AG09309 (cell line): ENCODE data around the gene AQP3.
"Not testable (repeated sequence)": the region's sequence is repeated elsewhere in the genome, so short reads cannot be mapped to it uniquely, and the experiment has no call there.

ENCODE experiments used
- DNase-seq: peaks from one replicate; pipeline ENCODE4 v3.0.0-alpha.2; 2010; ENCODE audit warnings: low read depth
- H3K4me3 ChIP-seq: 2 replicates; pipeline ENCODE4 v1.5.1; 2011; ENCODE audit warnings: mild to moderate bottlenecking, low read depth, low read length, moderate library complexity; ENCODE audit not compliant: control insufficient read depth
- TF ChIP-seq, protein P1 (sequence below): IDR thresholded peaks from 2 replicates; pipeline ENCODE4 v1.5.1; 2011; ENCODE audit warnings: mild to moderate bottlenecking, low read depth, low read length, inconsistent platforms; ENCODE audit not compliant: insufficient read depth, control insufficient read depth; ENCODE audit errors: missing control alignments

Gene AQP3

DNA sequence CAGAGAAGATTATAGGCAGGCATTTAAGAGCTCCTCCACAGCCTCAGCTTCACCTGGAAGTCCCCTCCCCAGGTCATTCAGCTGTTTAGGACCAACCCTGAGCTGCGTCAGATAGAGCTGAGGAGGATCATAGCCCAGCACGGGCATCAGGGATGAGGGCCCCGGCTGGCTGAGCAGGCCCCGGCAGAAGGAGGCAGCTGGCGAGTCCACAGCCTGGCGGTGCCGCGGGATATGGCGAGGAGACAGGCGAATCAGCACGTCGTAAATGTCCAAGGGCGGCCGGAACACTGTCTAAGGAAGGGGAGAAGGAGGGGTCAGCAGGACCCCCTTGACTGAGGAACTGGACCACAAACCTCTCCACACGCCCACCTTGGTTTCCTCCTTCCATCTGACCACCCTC lies 15.8 kb upstream of the AQP3 start:
- no peak for DNase-seq
- TF ChIP-seq, protein P1, sequence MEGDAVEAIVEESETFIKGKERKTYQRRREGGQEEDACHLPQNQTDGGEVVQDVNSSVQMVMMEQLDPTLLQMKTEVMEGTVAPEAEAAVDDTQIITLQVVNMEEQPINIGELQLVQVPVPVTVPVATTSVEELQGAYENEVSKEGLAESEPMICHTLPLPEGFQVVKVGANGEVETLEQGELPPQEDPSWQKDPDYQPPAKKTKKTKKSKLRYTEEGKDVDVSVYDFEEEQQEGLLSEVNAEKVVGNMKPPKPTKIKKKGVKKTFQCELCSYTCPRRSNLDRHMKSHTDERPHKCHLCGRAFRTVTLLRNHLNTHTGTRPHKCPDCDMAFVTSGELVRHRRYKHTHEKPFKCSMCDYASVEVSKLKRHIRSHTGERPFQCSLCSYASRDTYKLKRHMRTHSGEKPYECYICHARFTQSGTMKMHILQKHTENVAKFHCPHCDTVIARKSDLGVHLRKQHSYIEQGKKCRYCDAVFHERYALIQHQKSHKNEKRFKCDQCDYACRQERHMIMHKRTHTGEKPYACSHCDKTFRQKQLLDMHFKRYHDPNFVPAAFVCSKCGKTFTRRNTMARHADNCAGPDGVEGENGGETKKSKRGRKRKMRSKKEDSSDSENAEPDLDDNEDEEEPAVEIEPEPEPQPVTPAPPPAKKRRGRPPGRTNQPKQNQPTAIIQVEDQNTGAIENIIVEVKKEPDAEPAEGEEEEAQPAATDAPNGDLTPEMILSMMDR: no peak
- H3K4me3 ChIP-seq: no peak overlapping the region

DNA sequence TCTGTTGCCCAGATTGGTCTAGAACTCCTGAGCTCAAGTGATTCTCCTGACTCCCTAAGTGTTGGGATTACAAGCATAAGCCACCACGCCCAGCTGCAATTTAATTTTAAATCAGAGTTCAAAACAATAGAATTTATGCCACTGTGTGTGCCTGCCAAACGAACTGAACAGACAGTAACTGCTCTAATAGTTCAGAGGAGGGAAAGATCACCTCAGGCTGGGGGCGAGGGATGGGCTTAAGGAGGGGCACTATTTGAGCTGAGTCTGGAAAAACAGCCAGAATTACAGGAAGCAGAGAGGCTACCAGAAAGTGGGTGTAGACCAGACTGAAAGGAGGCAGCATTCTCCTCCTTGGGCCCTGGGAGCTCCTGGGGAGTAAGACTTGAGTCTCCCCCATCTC lies 14.1 kb upstream of the AQP3 start:
- H3K4me3 ChIP-seq: no peak overlapping the region
- TF ChIP-seq, protein P1: no peak
- DNase-seq: no peak

DNA sequence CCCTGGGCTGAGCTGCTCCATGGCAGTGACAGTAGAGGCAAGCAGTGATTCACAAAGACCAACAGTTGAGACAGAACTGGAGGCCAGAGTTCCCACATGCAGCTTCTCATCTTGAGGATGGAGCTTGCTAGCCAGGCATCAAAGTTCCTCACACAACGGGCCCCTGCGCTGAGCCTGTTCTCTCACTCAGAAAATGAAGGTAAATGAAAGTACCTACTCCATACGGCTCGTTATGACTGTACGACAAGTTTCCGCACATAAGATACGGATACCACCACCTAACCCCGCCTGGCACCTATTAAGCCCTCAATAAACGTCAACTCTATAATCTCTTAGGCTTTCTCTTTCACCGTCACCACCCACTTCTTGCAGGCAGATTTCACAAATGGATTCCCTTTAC lies 13.5 kb upstream of the AQP3 start:
- TF ChIP-seq, protein P1: no peak
- no peak for DNase-seq
- H3K4me3 ChIP-seq: no peak overlapping the region

DNA sequence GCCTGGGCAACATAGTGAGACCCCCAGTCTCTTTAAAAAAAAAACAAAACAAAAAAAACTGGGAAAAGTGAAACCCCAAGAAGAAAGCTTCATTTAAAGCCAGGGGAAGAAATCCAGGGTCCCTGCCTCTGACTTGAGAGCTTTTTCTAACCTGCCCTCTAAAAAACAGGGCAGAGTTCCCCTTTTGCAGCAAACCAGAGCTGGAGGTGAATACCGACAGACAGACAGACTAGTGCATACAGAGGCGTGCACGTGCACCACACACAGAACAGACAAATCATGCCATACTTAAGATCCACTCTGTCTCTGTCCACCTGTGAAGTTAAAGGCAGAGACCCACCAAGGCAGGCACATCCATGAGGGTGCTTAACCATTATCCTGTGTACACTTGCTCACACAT lies 11.7 kb upstream of the AQP3 start:
- no peak overlapping the region for H3K4me3 ChIP-seq
- DNase-seq: no peak
- TF ChIP-seq, protein P1: no peak

DNA sequence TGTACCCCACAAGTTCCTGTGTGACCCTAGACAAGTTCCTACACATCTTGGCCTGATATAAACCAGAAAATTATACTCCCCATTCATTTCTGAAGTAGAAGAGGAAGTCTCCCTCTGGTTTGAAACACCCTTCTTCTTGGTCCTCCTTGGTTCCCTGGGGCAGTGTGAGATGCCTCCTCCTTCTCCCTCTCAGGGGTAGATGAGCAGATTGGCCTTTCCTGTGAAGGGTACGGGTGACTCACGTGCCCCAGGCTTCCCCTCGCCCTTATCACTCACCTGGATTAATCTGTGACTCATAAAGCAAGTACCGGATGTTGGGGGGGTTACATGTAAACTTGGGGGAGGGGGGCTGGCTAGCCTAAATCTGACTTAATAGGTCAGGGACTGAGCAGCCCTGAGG lies 11.1 kb upstream of the AQP3 start:
- no peak overlapping the region for H3K4me3 ChIP-seq
- DNase-seq: no peak
- TF ChIP-seq, protein P1: no peak

DNA sequence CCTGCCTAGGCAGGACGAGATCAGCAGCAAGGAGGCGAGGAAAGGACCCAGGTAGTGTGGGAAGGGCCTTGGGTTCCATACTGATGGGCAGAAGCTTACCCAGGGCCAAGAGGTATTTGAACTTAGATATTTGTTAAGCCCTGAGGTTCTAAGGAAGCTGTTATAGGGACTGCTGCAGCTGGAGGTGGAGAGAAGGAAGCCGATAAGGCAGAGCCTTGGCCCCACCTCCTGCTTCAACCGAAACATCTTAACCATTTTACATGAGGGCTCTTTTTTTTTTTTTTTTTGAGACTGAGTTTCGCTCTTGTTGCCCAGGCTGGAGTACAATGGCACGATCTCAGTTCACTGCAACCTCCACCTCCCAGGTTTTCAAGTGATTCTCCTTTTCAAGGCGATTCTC lies 8.6 kb upstream of the AQP3 start:
- no peak for DNase-seq
- TF ChIP-seq, protein P1: no peak
- H3K4me3 ChIP-seq: no peak overlapping the region

DNA sequence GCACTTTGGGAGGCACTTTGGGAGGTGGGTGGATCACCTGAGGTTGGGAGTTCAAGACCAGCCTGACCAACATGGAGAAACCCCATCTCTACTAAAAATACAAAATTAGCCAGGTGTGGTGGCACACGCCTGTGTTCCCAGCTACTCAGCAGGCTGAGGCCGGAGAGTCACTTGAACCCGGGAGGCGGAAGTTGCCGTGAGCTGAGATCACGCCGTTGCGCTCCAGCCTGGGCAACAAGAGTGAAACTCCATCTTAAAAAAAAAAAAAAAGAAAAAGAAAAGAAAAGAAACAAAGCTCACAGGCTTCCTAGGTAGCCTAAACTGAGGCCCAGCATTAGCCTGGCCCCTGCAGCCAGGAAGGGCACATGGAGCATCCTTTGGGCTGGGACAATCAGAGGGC lies 8.1 kb upstream of the AQP3 start:
- not testable (repeated sequence) for H3K4me3 ChIP-seq, DNase-seq

DNA sequence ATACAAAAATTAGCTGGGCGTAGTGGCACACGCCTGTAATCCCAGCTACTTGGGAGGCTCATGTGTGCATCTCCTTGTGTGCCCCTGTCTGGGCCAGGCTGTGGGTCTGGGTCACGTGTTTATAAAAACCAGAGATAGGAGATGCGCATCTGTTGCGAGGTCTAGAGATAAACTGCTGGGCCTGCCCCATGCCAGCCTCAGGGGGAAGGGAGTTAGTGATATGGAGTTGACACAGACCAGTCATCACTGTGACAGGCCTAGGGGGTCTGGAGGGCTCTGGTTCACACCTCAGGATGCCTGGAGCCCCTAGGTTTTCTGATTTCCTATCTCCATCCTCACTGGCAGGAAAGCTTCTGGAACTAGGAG lies 7.3 kb upstream of the AQP3 start:
- H3K4me3 ChIP-seq, DNase-seq: not testable (repeated sequence)
